ENCODE results near the gene FOXL2NB.

Gene FOXL2NB

GRCh38 chr3:138944654-138944928 is 2.4 kb upstream of the FOXL2NB start:
- Histone ChIP-seq H3K4me3 (ENCODE audit: insufficient read depth, low read length, poor library complexity, severe bottlenecking) (no peak overlapping the region), H3F3A (ENCODE audit: insufficient read depth) (no peaks in the 10 kb centered on the region), H3K36me3 (ENCODE audit: low read length) (no peaks in the 10 kb centered on the region), H3K4me2 (ENCODE audit: low read depth, low read length, poor library complexity, severe bottlenecking) (no peak overlapping the region), H3K9me2 (replicated peaks; ENCODE audit: insufficient read depth, low read length) (no peaks in the 10 kb centered on the region), H3K27ac (ENCODE audit: low read depth, low read length) (no peak overlapping the region), H2AFZ (ENCODE audit: low read depth, low read length, severe bottlenecking) (no peak overlapping the region), H3K9me3 (ENCODE audit: insufficient read depth, low read length) (no peaks in the 10 kb centered on the region), H3K79me2 (ENCODE audit: insufficient read depth, low read length) (no peaks in the 10 kb centered on the region), H3K27me3 (ENCODE audit: low read length) (no peaks in the 10 kb centered on the region), H4K20me1 (ENCODE audit: low read depth, low read length) (no peaks in the 10 kb centered on the region), H3K9ac (ENCODE audit: low read length) (no peak overlapping the region)
- TF ChIP-seq CTCF (IDR thresholded peaks at IDR 0.05; ENCODE audit: insufficient read depth, low read length, poor library complexity, severe bottlenecking) (no peak), EZH2phosphoT487 (conservative IDR thresholded peaks at IDR 0.05; ENCODE audit: low read length) (no peak)

- no peak overlapping the region for H3K9ac ChIP-seq (ENCODE audit: low read length)
- H3K9me3 ChIP-seq (ENCODE audit: insufficient read depth, low read length): no peaks in the 10 kb centered on the region
- no peak overlapping the region for H2AFZ ChIP-seq (ENCODE audit: low read depth, low read length, severe bottlenecking)
- no peak overlapping the region for H3K27ac ChIP-seq (ENCODE audit: low read depth, low read length)
- no peaks in the 10 kb centered on the region for H3K36me3 ChIP-seq (ENCODE audit: low read length)
- no peak for TF ChIP-seq CTCF (IDR thresholded peaks at IDR 0.05; ENCODE audit: insufficient read depth, low read length, poor library complexity, severe bottlenecking)
- H3K4me3 ChIP-seq (ENCODE audit: insufficient read depth, low read length, poor library complexity, severe bottlenecking): no peak overlapping the region
- no peaks in the 10 kb centered on the region for H3K79me2 ChIP-seq (ENCODE audit: insufficient read depth, low read length)
- H3F3A ChIP-seq (ENCODE audit: insufficient read depth): no peaks in the 10 kb centered on the region
- no peaks in the 10 kb centered on the region for H3K27me3 ChIP-seq (ENCODE audit: low read length)
- no peaks in the 10 kb centered on the region for H3K9me2 ChIP-seq (replicated peaks; ENCODE audit: insufficient read depth, low read length)
- H4K20me1 ChIP-seq (ENCODE audit: low read depth, low read length): no peaks in the 10 kb centered on the region
- H3K4me2 ChIP-seq (ENCODE audit: low read depth, low read length, poor library complexity, severe bottlenecking): no peak overlapping the region
Observed at GRCh38 chr3:138944929-138945708, 1.9 kb upstream of the FOXL2NB start.

GRCh38 chr3:138945709-138946662 is 1.0 kb upstream of the FOXL2NB start:
- H3K9ac ChIP-seq (ENCODE audit: low read length): no peak overlapping the region

More at GRCh38 chr3:138945709-138946662, 1.0 kb upstream of the FOXL2NB start:
- no peaks in the 10 kb centered on the region for H4K20me1 ChIP-seq (ENCODE audit: low read depth, low read length)
- no peaks in the 10 kb centered on the region for H3K79me2 ChIP-seq (ENCODE audit: insufficient read depth, low read length)
- H3K9me2 ChIP-seq (replicated peaks; ENCODE audit: insufficient read depth, low read length): no peaks in the 10 kb centered on the region
- no peaks in the 10 kb centered on the region for H3F3A ChIP-seq (ENCODE audit: insufficient read depth)
- no peak overlapping the region for H3K4me3 ChIP-seq (ENCODE audit: insufficient read depth, low read length, poor library complexity, severe bottlenecking)
- H3K9me3 ChIP-seq (ENCODE audit: insufficient read depth, low read length): no peaks in the 10 kb centered on the region
- no peaks in the 10 kb centered on the region for H3K36me3 ChIP-seq (ENCODE audit: low read length)
- TF ChIP-seq CTCF (IDR thresholded peaks at IDR 0.05; ENCODE audit: insufficient read depth, low read length, poor library complexity, severe bottlenecking) (no peak), EZH2phosphoT487 (conservative IDR thresholded peaks at IDR 0.05; ENCODE audit: low read length) (no peak)
- no peak overlapping the region for H2AFZ ChIP-seq (ENCODE audit: low read depth, low read length, severe bottlenecking)
- no peak overlapping the region for H3K4me2 ChIP-seq (ENCODE audit: low read depth, low read length, poor library complexity, severe bottlenecking)
- H3K27me3 ChIP-seq (ENCODE audit: low read length): no peaks in the 10 kb centered on the region
- no peak overlapping the region for H3K27ac ChIP-seq (ENCODE audit: low read depth, low read length)

Measured in SU-DHL-6 (cell line).